ENCODE data around the gene RUNX1.

The RUNX1 gene

GRCh38 chr21:34983680-34984086 lies 65.4 kb downstream of the RUNX1 start:
- Histone ChIP-seq H3K4me3 (replicated peaks; ENCODE audit: low read depth, low read length) (no peak overlapping the region), H3K36me3 (ENCODE audit: control insufficient read depth, insufficient read depth, low read length) (no peaks in the 10 kb centered on the region), H3K27me3 (replicated peaks; ENCODE audit: control insufficient read depth, insufficient read depth, low read length) (no peaks in the 10 kb centered on the region)
- no peak for TF ChIP-seq CTCF (IDR thresholded peaks at IDR 0.05; ENCODE audit: insufficient read depth, low read length, poor library complexity, severe bottlenecking)
- peak; percentile 12 for DNase-seq (ENCODE audit: extremely low read depth, insufficient read length)

DNA sequence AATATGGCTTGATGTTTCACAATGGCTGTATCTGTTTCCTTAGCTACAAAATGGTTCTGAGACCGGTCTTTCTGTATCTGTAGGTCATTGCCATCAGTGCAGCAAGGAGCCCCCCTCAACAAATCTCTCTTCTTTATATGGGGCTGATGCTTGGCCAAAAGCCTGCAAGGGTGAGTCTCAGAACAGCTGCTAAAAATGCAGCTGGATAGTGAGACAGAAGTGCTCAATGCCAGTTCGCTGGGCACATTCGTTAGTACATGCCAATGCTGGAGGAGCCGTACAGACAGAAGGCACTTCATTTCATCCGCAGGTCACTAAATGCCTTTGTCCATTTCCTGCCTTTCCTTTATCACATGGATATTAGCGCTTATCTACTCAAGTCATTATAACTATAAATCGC lies 67.3 kb downstream of the RUNX1 start:
- no peak for TF ChIP-seq CTCF (IDR thresholded peaks at IDR 0.05; ENCODE audit: insufficient read depth, low read length, poor library complexity, severe bottlenecking)
- no peak for DNase-seq (ENCODE audit: extremely low read depth, insufficient read length)
- H3K36me3 ChIP-seq (ENCODE audit: control insufficient read depth, insufficient read depth, low read length), result no peaks in the 10 kb centered on the region
- H3K4me3 ChIP-seq (replicated peaks; ENCODE audit: low read depth, low read length), result no peak overlapping the region
- H3K27me3 ChIP-seq (replicated peaks; ENCODE audit: control insufficient read depth, insufficient read depth, low read length), result no peaks in the 10 kb centered on the region

DNA sequence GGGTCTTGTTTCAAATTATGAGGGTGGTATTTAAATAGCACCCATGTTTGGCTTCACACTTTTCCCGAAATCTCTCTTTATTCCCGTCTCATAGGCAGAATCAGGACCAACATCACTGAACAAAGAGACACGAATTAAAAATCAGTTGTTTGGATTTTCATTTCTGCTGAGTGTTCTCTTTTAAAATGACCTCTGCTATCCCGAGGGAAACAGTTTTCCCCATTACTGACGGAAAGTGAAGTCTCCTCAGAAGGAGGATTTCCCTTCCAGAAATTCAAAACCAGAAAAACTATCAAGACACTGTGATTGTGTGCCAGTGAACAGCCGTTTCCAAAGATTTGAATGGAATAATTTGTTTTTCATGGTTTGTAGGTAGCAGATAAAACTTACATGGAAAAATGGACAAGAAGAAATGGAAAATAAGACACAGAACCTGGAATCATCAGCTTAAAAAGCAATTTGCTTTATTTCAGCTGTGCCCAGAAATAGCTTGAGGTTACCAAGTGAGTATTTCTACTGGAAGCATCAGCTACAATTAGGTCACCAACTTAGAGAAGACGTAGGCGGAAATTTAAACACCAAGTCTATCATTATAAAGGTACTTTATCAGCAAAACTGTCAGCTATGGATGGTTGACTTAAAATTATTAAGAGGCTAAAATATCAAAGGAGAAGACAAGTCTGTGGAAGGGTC lies 68.5 kb downstream of the RUNX1 start:
- H3K27me3 ChIP-seq (replicated peaks; ENCODE audit: control insufficient read depth, insufficient read depth, low read length), result no peaks in the 10 kb centered on the region
- no peaks in the 10 kb centered on the region for H3K36me3 ChIP-seq (ENCODE audit: control insufficient read depth, insufficient read depth, low read length)
- no peak for TF ChIP-seq CTCF (IDR thresholded peaks at IDR 0.05; ENCODE audit: insufficient read depth, low read length, poor library complexity, severe bottlenecking)
- no peak for DNase-seq (ENCODE audit: extremely low read depth, insufficient read length)
- no peak overlapping the region for H3K4me3 ChIP-seq (replicated peaks; ENCODE audit: low read depth, low read length)

DNA sequence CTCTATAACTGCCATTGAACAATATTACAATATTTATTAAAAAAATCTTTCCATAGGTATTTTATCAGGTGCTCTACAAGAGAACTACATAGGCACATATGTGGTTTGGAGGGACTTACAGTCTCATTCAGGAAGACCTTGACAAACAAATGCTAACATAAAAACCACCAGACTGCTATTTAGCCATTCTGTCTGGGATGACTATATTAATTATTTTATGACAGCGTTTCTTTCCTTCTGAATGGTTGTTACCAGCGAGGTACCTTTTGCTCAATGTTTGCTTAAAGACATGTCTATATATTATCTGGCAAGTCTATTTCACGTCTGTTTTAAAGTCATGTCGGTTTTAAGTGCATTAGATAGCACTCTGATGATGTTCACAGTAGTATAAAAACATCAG lies 69.7 kb downstream of the RUNX1 start:
- H3K4me3 ChIP-seq (replicated peaks; ENCODE audit: low read depth, low read length), result no peak overlapping the region
- H3K27me3 ChIP-seq (replicated peaks; ENCODE audit: control insufficient read depth, insufficient read depth, low read length), result no peaks in the 10 kb centered on the region
- H3K36me3 ChIP-seq (ENCODE audit: control insufficient read depth, insufficient read depth, low read length), result no peaks in the 10 kb centered on the region
- TF ChIP-seq CTCF (IDR thresholded peaks at IDR 0.05; ENCODE audit: insufficient read depth, low read length, poor library complexity, severe bottlenecking), result no peak
- no peak for DNase-seq (ENCODE audit: extremely low read depth, insufficient read length)

- TF ChIP-seq CTCF (IDR thresholded peaks at IDR 0.05; ENCODE audit: insufficient read depth, low read length, poor library complexity, severe bottlenecking), result no peak
- no peaks in the 10 kb centered on the region for H3K36me3 ChIP-seq (ENCODE audit: control insufficient read depth, insufficient read depth, low read length)
- no peak for DNase-seq (ENCODE audit: extremely low read depth, insufficient read length)
- H3K27me3 ChIP-seq (replicated peaks; ENCODE audit: control insufficient read depth, insufficient read depth, low read length), result no peaks in the 10 kb centered on the region
- no peak overlapping the region for H3K4me3 ChIP-seq (replicated peaks; ENCODE audit: low read depth, low read length)
These were observed 71.8 kb downstream of the RUNX1 start for GRCh38 chr21:34977333-34977732.
